HG03439 (cell line): ENCODE measurements around the gene IL19.

Experiments used
- ATAC-seq: cut with Tn5 transposase; IDR thresholded peaks from one replicate; pipeline ENCODE4 v1.9.1; 2021; ENCODE audit warnings: mild to moderate bottlenecking, moderate library complexity; ENCODE audit not compliant: unreplicated experiment

The IL19 gene

GRCh38 chr1:206885341-206886060 is 114.9 kb downstream of the IL19 start:
- ATAC-seq: no peak

GRCh38 chr1:206886831-206887230 is 116.3 kb downstream of the IL19 start:
- no peak for ATAC-seq

- no peak for ATAC-seq
These were observed 117.1 kb downstream of the IL19 start for GRCh38 chr1:206887701-206888100.

GRCh38 chr1:206890125-206891060 is 119.8 kb downstream of the IL19 start:
- no peak for ATAC-seq

GRCh38 chr1:206891412-206891811 is 120.8 kb downstream of the IL19 start:
- no peak for ATAC-seq
